Breast epithelium (tissue), 3 donors: ENCODE measurements around the gene PRKD2.

Source experiments
- POLR2A ChIP-seq: fragments of 450-650 bp; IDR thresholded peaks from one replicate; pipeline ENCODE4 v1.6.1; 2016; ENCODE audit warnings: antibody characterized with exemption, mild to moderate bottlenecking, moderate library complexity
- POLR2AphosphoS5 ChIP-seq, 3 donors: sonication (generic); formaldehyde crosslinking; IDR thresholded peaks; one replicate each; pipeline ENCODE4 v1.6.1; 2017; ENCODE audit warnings: antibody characterized with exemption in 3 of 3
- TF ChIP-seq, protein P1 (sequence below), 3 donors: fragments of 450-650 bp; IDR thresholded peaks; one replicate each; pipeline ENCODE4 v1.5.1; 2016 to 2017; ENCODE audit warnings: antibody characterized with exemption in 3 of 3, mild to moderate bottlenecking in 3 of 3, moderate library complexity in 3 of 3

GRCh38 chr19:46730595-46730994 is 13.7 kb upstream of the PRKD2 start:
- TF ChIP-seq, protein P1, sequence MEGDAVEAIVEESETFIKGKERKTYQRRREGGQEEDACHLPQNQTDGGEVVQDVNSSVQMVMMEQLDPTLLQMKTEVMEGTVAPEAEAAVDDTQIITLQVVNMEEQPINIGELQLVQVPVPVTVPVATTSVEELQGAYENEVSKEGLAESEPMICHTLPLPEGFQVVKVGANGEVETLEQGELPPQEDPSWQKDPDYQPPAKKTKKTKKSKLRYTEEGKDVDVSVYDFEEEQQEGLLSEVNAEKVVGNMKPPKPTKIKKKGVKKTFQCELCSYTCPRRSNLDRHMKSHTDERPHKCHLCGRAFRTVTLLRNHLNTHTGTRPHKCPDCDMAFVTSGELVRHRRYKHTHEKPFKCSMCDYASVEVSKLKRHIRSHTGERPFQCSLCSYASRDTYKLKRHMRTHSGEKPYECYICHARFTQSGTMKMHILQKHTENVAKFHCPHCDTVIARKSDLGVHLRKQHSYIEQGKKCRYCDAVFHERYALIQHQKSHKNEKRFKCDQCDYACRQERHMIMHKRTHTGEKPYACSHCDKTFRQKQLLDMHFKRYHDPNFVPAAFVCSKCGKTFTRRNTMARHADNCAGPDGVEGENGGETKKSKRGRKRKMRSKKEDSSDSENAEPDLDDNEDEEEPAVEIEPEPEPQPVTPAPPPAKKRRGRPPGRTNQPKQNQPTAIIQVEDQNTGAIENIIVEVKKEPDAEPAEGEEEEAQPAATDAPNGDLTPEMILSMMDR (IDR thresholded peaks at IDR 0.05) = no peak
- no peak for TF ChIP-seq POLR2AphosphoS5 (IDR thresholded peaks at IDR 0.05)
- TF ChIP-seq POLR2A = no peak
